Fibroblast of lung (primary cell): Measurements from ENCODE around the gene HS6ST2.

ENCODE experiments used
- CTCF ChIP-seq, 2 donors: IDR thresholded peaks in 1 of 2; conservative IDR thresholded peaks in 1 of 2; 1 replicate in 1 of 2; 2 replicates in 1 of 2; pipeline ENCODE4 v1.5.1; 2011 to 2012; ENCODE audit warnings: low read length in 2 of 2, control low read depth in 1 of 2, inconsistent platforms in 1 of 2, low read depth in 1 of 2, mild to moderate bottlenecking in 1 of 2
- EZH2 ChIP-seq: IDR thresholded peaks from 2 replicates; pipeline ENCODE4 v1.5.1; 2012; ENCODE audit warnings: low read length, control low read depth, mild to moderate bottlenecking; ENCODE audit errors: missing control alignments

DNA sequence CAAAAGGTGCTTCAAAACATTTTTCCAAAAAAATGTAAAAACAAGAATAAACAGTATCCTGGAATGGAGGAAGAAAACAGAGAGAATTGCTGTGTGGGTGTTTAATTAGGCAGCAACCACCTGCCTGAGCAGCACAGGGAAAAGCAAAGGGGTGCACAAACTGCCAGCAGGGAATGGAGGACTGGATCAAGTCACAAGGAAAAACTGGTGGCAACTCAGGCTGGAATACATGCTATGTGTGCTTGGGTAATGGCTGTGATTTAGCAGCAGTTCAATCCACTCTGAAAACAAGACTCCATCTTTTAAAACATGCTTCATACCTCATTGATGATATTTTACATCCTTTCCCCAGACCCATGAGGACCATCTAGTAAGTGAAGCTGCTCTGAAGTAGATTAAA, 179.5 kb downstream of the HS6ST2 start:
- TF ChIP-seq CTCF (conservative IDR thresholded peaks at IDR 0.05 in 1 of 2, IDR thresholded peaks at IDR 0.05 in 1 of 2; ENCODE audit: low read depth in 1 of 2, low read length in 2 of 2) (no peak), EZH2 (no peak)
